HG03066 (cell line): ENCODE results near the gene CACNG5.

ENCODE experiments used
- ATAC-seq: cut with Tn5 transposase; IDR thresholded peaks from one replicate; pipeline ENCODE4 v1.9.1; 2021; ENCODE audit warnings: low read depth; ENCODE audit not compliant: unreplicated experiment

CACNG5 gene, protein sequence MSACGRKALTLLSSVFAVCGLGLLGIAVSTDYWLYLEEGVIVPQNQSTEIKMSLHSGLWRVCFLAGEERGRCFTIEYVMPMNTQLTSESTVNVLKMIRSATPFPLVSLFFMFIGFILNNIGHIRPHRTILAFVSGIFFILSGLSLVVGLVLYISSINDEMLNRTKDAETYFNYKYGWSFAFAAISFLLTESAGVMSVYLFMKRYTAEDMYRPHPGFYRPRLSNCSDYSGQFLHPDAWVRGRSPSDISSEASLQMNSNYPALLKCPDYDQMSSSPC

DNA sequence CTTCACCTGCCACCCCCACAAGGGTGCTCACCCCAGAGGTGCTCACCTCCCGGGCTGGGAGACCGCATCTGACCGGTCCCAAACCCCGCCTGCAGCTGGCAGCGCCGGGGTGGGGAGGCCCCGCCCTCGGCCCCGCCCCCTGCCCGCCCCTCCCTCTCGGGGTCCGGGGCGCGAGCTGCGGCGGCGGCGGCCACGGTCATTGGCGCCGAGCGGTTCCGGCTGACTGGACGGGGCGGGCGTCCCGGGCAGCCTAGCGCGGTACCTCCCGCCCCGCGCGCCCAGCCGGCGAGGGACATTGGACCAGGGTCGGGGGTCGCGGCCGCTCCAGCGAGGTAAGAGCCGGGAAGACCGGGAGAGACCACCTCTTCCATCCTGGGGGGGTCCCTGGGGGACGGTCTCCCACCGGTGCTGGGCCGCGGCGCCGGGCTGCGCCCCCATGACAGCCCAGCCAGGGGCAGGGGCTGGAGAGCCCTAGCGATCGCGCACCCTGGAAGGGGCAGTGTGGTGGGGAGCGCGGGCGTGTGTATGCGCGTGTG is at the start of gene CACNG5:
CACNG5 (plus strand) TSS at position 199 of the 536 bp plus-strand sequence. CDS start 42,216 bp downstream, outside the sequence.
- no peak for ATAC-seq

DNA sequence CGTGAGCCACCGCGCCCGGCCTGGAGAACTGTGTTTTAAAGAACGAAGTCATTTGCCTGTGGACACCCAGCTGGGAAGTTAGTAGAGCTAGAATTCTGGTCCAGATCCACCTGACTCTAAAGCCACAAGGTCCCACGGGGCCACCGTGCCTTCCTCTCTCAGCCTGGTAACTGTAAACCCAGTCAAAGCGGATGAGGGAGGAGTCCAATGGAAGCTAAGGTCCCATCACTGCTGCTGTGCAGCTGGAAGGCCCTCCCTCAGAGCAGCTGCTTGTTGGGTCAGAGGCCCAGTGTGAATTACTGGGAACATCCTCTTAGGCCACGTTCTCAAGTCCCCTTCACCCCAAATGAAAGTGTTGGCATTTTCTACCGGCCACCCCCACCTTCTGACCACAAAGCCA is 48.8 kb upstream of the CACNG5 start:
- no peak for ATAC-seq

DNA sequence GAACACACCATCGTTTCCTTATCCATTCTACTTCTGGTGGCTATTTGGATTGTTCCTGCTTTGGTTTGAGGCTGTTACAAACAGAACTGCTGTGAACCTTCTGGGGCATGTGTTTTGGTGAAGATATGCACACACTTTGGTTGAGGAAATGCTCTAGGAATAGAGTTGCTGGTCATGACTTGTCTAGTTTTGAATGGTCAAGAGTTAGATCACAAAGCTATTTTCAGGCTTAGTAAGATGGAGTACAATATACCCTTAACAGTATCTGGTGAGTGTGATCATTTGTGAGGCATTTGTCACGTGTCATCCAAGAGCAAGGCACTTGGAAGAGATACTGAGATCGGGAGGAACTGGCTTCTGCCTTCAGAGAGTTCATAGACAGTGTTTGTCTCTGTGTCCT is 47.0 kb upstream of the CACNG5 start:
- no peak for ATAC-seq

DNA sequence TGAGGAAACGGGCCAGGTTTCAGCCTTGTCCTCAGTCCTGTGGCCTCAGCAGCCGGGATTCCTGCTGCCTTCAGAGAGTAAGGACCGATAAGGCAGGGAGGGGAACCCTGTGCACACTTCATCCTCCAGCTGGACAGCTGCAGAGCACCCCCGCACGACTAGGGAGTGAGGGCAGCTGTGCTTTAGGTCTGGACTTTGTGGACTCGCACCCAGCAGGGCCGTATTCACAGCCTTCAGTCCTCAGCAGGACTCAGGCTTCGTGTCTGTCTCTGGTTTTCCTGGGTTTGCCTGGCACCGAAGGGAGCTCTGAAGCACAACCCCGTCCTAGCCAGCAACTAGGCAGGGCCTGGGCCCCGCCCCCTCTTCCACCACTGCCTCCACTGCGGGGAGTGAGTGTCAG is 45.8 kb upstream of the CACNG5 start:
- ATAC-seq, result no peak

DNA sequence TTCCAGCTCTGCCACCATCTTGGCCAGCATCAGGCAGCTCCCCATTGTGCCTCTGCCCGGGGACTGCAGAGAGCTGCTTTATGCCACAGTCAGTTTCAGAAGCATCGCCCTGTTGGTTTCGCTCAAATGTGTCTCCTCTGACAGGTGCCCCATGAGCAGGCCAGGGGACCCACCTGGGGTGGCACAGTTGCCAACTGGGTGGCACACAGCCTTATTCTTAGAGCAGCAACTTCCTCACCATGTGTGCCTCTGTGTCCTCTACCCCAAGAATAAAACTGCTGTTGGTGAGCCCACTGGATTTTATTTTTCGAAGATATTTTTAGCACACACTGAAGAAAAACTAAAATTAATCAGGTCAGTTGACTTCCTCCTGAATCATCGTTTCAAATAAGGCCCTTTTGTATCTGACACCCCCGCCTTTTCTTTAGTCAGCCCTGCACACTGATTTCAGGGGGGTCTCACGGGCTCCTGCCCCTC is 44.9 kb upstream of the CACNG5 start:
- ATAC-seq, result no peak

DNA sequence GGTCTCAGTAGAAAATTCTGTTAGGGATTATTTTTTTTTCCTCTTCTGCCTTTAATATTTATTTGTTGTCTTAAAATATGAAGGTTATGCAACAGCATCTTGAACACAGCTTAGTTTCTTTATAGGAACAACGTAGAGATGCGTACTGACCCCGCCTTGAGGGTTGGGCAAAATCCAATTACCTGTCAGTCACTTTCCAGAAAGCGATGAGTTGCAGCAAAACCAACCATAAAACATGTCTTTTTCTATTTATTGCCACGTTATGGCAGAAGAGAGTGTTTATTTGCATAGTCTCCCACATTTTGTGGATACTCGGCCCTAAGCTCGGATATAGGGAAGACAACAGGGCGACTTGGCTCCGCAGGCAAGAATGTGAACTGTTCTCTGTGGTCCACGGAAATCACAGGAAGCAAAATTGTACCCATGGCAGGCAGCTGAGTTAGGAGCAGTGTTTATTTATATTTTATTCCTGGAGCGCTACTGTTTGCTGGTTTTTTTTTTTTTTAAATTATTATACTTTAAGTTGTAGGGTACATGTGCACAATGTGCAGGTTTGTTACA is 44.3 kb upstream of the CACNG5 start:
- no peak for ATAC-seq

DNA sequence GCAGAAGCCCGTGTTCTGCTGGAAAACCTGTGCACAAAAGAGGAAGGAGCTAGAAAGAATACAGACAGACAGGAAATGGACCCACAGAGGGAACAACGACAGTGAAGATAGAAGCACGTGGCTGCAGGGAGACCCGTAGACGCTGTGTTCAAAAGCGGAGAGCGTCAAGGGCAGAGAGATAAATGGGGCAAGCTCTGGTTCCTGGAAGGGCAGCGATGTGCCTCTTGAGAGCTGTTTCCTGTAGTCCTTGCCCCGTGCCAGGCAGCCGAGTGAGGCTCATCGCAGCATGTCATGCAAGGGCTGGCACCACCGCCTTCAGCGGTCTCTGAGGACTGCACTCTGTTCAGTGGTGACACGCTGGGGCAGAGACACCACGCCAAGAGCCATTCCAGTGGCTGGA is 43.6 kb upstream of the CACNG5 start:
- ATAC-seq, result no peak

DNA sequence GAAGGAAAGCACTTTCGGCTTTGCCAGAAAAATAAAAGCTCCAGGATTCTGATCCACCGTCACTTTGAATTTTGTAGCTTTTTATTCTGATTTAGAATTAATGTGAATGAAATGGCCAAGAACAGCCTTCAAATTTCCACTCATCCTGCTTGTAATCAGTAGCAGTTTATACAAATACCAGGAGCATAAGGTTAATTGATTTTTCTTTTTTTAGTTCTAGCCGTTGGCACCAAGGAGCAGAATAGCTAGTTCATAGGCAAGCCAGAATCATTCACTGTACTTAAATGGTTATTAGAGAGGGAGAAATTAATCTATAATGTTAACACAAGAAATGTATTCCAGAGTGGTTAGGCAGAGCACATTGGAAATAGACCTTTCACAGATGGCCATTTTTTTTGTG is 41.1 kb upstream of the CACNG5 start:
- ATAC-seq, result no peak

DNA sequence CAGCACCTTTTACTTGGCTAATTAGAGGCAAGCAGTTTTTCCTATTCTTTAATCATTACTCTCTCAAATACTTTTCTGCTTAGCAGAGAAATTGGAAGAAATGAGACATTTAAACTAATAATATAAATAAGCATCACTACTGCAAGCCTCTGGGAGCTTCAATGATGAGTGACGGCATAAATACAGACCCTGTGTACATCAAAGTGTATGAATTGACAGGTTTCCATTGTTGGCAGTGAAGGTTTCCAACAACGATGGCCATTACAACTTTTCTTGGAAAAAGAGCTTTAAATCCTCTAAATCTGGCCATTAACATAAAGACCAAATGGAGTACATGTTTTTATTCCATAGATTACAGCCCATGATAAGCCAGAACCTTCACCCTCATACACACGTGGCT is 39.4 kb upstream of the CACNG5 start:
- no peak for ATAC-seq

DNA sequence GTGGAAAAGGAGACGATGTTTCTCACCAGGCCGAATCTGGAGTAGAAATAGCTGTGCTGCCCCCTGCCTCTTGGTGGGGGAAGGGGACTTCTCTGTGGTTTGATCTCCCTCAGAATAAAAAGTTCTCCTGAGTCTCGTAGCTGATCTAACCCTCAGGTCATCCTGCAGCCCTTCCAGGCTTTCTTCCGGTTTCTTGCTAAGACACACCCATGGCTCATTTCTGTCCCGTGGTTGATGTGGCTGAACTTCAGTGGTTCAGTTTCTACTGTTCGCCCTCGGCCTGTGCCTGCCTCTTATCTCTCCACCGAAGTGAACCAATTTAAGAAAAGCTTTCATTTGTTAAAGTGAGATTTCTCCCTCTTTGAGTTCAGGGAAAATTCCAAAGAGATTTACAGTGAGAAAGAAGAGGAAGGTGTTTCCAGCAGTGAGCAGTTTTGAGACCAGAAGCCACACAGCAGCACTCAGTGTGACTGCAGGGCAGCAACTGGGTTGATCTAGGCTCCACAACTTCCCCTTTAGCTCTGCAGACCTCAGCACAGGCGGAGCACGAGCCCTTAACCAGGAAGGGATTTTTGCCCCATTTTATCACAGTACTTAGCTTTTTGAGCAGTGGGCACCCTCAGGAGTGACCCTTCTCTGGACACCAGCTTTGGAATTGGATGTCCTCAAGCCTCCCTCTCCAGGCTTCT is 34.9 kb upstream of the CACNG5 start:
- no peak for ATAC-seq

DNA sequence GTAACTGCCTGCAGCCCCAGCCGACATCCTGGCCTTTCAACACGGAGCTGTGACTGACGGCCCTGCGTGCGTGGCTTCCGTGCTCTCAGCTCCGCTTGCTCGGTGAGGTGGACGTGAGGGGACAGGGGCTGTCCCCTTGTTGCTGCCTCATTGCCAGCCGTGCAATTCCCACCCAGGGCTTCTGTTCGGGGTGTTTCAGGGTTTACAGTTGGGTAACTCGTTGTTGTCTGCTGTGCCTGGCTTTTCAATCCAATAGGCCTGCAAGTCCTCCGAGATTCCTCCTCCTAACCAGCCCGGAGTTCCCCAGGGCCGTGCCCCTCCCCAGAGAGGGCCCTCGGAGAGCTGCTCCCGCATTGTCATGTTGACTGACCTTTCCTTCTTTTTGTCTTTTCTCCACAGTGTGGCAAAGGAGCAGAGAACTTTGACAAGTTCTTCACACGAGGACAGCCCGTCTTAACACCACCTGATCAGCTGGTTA is 31.4 kb upstream of the CACNG5 start:
- ATAC-seq, result no peak

DNA sequence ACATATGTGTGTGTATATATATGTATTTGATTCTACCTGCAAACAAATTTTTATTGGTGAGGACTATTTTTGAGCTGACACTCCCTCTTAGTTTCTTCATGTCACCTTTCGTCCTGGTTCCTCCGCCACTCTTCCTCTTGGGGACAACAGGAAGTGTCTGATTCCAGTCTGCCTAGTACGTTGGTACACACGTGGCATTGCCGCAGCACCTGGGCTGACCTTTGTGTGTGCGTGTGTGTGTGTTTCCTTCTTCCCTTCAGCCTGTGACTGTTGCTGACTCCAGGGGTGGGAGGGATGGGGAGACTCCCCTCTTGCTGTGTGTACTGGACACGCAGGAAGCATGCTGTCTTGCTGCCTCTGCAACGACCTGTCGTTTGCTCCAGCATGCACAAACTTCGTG is 29.4 kb upstream of the CACNG5 start:
- no peak for ATAC-seq

DNA sequence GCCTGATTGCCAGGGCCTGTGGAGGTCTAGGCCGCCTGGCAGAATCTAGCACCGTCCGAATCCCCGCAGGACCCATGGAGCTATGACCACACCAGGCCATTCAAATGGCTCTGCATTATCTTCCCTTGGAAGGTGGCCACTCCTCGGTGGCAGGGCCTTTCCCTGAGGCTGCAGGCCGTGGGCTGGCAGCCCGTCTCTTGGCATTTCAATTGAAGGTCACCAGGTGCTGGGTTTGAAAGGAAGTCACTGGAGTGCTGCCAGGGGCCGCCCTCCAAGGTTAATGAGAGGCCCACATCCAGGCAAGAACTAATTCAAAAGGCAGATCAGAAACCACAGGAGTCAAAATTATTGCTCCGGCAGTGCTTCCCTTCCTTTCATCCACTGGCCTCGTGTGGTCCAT is 27.7 kb upstream of the CACNG5 start:
- ATAC-seq, result no peak

DNA sequence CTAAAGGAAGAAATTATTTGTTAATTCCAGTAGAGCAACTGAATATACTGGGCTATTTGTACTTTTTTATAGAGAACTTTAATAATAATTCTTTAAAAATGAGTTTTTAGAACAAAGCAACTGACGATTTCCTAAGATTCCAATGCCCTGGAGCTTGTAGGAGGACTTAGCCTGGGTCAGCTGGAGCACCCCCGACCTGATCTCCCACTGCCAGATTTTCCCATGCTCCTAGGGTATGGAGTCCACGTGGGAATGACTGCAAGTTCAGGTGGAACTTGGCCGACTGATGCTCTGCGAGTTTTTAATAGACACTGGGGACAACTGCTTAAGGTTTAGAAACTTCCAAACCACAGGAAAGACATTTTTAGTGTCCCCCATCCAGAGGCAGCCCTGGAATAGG is 25.5 kb upstream of the CACNG5 start:
- ATAC-seq, result no peak

DNA sequence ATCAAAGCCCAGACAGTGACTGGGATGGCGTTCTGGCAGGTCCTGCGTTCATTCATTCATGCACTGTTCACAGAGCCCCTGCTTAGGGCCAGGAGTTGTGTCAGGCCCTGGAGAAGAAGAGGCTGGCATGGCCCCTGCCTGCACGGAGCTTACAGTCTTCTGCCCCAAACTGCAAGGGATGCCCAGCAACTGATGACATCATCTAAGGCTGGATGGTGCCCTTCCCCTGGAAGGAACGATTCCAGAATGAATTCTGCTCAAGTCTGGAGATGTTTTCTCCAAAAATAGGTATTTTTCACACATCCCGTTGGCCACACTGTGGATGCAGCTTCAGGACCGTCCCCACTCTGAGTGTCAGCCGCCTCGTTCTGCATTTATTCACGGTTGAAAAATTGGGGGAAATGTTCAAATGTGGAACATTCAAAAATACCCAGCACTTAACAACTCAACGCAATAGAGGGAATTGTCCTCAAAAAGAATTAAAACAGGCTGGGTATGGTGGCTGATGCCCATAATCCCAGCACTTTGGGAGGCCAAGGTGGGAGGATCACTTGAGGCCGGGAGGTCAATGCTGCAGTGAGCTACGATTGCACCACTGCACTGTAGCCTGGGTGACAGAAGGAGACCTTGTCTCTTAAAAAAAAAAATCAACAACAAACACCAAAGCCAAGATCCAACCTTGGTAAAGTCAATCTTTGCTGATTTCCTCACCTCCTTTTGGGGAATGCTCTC is 23.8 kb upstream of the CACNG5 start:
- ATAC-seq, result no peak

DNA sequence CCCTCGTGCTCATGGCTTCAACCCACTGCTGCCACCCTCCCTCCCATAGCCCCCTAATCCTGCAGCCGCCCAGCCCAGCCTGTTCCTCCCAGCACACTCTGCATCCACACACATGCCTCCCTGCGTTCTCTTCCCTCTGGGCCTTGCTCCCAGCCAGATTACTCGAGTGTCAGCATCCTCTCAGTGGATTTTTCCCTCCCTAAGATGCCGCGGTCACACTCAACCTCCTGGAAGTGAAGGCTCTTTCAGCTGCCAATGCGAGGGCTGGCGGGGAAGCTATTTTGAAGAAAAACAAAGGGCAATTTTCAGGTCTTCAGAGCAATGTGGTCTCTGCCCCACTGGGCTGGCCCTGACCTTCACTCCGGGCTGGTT is 23.2 kb upstream of the CACNG5 start:
- ATAC-seq, result no peak

DNA sequence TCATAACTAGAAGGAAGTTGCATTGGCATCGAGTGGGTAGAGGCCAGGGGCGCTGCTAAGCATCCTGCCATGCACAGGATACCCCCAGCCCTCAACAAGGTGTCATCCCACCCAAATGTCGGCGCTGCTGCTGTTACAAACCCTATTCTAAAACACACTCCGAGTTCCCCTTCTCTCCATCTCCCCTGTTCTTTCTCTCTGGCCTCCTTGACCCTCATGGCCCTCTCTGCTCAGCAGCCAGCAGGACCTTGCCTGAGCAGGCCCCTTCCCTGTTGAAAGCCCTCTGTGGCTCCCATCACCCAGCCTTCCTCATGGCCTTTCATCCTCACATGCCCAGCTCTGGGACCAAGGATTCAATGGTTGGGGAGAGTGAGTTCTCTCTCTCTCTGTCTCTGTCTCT is 22.3 kb upstream of the CACNG5 start:
- ATAC-seq, result no peak

DNA sequence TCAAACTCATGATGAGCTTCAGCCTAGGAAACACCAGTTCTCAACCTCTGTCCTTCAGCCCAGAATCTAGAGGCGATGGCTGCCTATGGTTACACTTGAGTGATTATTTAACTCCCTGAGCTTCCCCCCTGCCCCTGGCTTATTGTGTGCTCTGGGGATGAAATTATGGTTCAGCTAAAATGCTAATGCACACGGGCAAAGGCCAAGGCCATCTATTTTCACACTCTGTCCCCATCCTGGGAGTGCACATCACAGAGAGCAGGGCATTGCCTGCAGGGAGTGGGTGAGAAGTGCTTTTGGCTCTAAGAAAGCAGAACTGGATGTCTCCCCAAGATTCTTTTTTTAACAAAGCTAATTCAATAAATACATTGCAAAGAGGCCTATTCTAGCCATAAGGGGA is 21.6 kb upstream of the CACNG5 start:
- no peak for ATAC-seq

DNA sequence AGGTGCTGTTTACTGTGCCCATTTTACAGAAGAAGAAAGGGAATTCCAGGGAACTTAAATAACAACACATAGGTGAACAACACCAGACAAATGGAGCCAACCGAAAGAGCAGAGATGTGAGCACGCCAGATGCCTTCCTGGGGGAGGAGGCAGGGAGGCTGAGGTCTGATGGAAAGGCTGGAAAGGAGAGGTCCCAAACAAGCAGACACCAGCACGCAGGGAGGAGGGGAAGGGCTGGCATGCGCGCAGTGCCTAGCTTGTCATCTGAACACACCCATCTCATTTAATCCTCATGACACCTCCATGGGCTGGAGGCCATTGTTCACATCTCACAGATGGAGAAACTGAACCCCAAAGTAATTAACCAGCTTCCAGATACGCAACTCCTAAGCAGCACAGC is 20.9 kb upstream of the CACNG5 start:
- no peak for ATAC-seq

DNA sequence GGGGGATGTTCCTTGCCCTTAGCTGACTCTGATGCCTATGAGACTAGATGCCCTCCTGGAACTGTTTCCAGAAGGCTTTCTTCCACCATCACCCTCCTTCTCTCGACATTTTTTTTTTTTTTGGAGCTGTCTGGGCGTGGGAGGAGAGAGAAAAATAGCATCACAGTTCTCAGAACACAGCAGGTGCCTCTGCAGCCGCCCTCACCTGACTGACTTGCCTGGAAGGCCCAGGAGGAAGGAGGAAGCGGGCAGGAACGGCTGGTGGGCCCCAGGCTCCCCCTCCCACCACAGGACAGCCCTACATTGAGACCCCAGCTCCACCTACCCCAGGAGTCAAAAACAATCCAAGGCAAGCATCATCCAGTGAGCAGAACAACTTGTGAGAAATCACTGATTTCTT is 20.3 kb upstream of the CACNG5 start:
- ATAC-seq, result no peak

DNA sequence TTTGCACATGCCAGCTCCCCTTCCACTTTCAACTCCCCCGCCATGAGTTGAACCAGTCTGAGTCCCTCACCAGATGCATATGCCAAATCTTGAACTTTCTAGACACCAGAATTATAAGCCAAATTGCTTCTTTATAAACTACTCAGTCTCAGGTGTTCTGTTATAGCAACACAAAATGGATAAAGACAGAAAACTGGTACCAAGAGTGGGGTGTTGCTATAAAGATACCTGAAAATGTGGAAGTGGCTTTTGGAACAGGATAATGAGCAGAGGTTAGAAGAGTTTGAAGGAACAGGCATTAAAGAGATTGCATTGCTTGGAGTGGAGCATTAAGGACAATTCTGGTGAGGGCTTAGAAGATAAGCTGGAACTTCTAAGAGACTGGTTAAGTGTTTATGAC is 17.2 kb upstream of the CACNG5 start:
- ATAC-seq, result no peak
